Measurements from ENCODE around the gene ACTL6B.

DNA sequence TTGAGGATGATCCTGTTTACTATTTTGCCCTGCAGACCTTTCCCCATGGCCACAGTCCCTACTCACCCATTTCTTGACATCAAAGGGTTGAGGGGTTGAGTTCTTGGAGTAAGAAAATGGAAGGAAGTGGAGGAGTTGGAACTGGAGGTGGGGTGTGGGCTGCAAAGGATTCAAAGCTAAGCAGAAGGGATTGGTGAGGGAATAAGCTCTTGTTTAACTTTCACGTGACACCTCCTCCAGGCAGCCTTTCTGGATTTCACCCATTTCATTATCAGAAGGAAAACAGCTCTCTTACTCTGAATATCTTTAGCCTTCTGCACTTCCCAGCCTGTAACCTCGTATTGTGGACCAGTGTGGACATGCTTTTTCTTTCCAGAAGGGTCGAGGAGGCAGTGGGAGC is 30.2 kb downstream of the ACTL6B start:
- TF ChIP-seq, protein P1, sequence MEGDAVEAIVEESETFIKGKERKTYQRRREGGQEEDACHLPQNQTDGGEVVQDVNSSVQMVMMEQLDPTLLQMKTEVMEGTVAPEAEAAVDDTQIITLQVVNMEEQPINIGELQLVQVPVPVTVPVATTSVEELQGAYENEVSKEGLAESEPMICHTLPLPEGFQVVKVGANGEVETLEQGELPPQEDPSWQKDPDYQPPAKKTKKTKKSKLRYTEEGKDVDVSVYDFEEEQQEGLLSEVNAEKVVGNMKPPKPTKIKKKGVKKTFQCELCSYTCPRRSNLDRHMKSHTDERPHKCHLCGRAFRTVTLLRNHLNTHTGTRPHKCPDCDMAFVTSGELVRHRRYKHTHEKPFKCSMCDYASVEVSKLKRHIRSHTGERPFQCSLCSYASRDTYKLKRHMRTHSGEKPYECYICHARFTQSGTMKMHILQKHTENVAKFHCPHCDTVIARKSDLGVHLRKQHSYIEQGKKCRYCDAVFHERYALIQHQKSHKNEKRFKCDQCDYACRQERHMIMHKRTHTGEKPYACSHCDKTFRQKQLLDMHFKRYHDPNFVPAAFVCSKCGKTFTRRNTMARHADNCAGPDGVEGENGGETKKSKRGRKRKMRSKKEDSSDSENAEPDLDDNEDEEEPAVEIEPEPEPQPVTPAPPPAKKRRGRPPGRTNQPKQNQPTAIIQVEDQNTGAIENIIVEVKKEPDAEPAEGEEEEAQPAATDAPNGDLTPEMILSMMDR (IDR thresholded peaks at IDR 0.05), result no peak
- no peak for TF ChIP-seq ZFX (IDR thresholded peaks at IDR 0.05; ENCODE audit: borderline replicate concordance)

Data from 22Rv1 (cell line).